ENCODE data around the gene VSIG10L.

VSIG10L gene

DNA sequence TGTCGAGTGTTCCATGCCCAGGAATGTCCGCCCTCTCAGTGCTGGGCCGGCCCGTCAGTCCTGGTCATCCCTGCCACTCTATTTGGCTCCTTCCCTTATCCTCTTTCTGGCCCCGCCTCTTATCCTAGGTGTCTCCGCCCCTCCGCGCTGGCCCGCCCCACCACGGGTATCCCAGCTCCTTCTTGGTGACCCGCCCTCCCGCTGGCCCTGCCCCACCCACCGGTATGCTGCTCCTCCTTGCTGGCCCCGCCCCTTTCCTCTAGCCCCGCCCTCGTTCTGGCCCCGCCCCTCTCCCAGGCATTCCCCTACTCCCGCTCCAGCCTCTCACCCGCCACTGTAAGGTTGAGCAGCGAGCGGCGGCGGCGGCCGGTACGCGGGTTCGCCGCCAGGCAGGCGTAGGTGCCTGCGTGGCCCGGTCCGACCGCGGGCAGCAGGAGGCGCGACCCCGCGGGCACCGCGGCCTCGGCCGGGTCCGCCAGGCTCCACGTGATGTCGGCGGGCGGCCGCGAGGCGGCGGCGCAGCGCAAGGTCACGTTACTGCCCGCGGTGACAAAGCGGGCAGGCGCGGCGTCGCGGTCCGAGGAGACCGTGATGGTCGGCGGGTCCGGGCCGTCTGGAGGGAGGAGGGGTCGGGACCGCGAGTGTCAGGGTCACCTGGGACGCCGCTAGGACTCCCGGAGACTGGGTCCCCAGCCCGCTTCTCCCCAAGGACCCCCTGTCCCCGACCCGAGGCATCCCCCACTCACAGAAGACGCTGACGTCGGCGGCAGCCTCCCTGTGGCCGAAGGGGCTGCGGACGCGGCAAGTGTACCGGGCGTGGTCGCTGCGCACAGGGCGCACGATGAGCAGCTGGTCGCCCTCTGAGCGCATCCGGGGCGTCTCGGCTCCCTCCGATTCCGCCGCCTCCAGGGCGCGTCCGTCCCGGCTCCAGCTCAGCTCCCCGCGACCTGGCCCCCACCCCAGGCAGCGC, 2.0 kb downstream of the VSIG10L start:
- no peaks in the 10 kb centered on the region for H3K79me2 ChIP-seq (ENCODE audit: insufficient read depth, low read length)
- H3K4me2 ChIP-seq (ENCODE audit: low read length), result peak overlapping the region; percentile 80
- peaks cover 10% of the 10 kb centered on the region for H3K4me1 ChIP-seq (ENCODE audit: insufficient read depth, low read length, severe bottlenecking)
- no peak for TF ChIP-seq EZH2 (IDR thresholded peaks at IDR 0.05; ENCODE audit: borderline replicate concordance, low read length)
- TF ChIP-seq, protein P1, sequence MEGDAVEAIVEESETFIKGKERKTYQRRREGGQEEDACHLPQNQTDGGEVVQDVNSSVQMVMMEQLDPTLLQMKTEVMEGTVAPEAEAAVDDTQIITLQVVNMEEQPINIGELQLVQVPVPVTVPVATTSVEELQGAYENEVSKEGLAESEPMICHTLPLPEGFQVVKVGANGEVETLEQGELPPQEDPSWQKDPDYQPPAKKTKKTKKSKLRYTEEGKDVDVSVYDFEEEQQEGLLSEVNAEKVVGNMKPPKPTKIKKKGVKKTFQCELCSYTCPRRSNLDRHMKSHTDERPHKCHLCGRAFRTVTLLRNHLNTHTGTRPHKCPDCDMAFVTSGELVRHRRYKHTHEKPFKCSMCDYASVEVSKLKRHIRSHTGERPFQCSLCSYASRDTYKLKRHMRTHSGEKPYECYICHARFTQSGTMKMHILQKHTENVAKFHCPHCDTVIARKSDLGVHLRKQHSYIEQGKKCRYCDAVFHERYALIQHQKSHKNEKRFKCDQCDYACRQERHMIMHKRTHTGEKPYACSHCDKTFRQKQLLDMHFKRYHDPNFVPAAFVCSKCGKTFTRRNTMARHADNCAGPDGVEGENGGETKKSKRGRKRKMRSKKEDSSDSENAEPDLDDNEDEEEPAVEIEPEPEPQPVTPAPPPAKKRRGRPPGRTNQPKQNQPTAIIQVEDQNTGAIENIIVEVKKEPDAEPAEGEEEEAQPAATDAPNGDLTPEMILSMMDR (IDR thresholded peaks at IDR 0.05; ENCODE audit: low read length), result peak; percentile 12; the same call in 1 of the 2 replicates
- no peaks in the 10 kb centered on the region for H3F3A ChIP-seq (ENCODE audit: insufficient read depth, low read length)
- no peaks in the 10 kb centered on the region for H3K27me3 ChIP-seq (ENCODE audit: insufficient read depth, low read length)
- H3K9ac ChIP-seq (ENCODE audit: low read length), result peak overlapping the region; percentile 38; the same call in 1 of the 2 replicates
- peak overlapping the region; percentile 68 for H3K4me3 ChIP-seq (ENCODE audit: low read depth, low read length, poor library complexity, severe bottlenecking)
- H3K9me2 ChIP-seq (ENCODE audit: low read depth, low read length), result no peaks in the 10 kb centered on the region
- peak overlapping the region; percentile 9; the same call in 1 of the 2 replicates for H2AFZ ChIP-seq (ENCODE audit: low read length)
- H3K36me3 ChIP-seq (ENCODE audit: insufficient read depth, low read length), result 0 out of 2 replicates have a peak, but pooled peaks cover 7% of the 10 kb centered on the region
- no peaks in the 10 kb centered on the region for H3K9me3 ChIP-seq (ENCODE audit: low read length)
- no peak overlapping the region for H3K27ac ChIP-seq (ENCODE audit: low read depth, low read length, poor library complexity, severe bottlenecking)
- no peaks in the 10 kb centered on the region for H4K20me1 ChIP-seq (ENCODE audit: insufficient read depth, low read length)

DNA sequence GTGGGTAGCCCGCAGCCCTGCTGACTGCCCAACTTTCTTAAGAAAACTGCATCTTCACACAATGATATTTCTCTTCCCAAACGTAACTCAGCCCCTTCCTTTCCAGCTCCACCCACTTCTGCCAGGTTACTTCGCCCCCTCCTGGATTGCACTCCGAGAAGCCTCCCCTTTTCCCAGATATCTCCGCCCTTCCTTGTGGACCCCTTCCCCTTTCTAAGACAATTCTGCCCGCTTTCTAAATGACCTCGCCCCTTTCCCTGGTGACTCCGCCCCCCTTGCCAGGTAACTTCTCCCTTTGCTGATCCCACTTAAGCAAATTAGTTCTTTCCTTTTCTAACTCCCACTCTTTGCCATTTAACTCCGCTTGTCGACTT, 2.6 kb downstream of the VSIG10L start:
- Histone ChIP-seq H3K79me2 (ENCODE audit: insufficient read depth, low read length) (no peaks in the 10 kb centered on the region), H3K9me3 (ENCODE audit: low read length) (no peaks in the 10 kb centered on the region), H4K20me1 (ENCODE audit: insufficient read depth, low read length) (no peaks in the 10 kb centered on the region), H3K27me3 (ENCODE audit: insufficient read depth, low read length) (no peaks in the 10 kb centered on the region), H3K4me2 (ENCODE audit: low read length) (peak overlapping the region; percentile 80), H3F3A (ENCODE audit: insufficient read depth, low read length) (no peaks in the 10 kb centered on the region), H3K36me3 (ENCODE audit: insufficient read depth, low read length) (0 out of 2 replicates have a peak, but pooled peaks cover under 1% of the 10 kb centered on the region), H3K27ac (ENCODE audit: low read depth, low read length, poor library complexity, severe bottlenecking) (no peak overlapping the region), H2AFZ (ENCODE audit: low read length) (peak overlapping the region; percentile 9; the same call in 1 of the 2 replicates), H3K4me3 (ENCODE audit: low read depth, low read length, poor library complexity, severe bottlenecking) (peak overlapping the region; percentile 68), H3K4me1 (ENCODE audit: insufficient read depth, low read length, severe bottlenecking) (peaks cover 10% of the 10 kb centered on the region), H3K9ac (ENCODE audit: low read length) (peak overlapping the region; percentile 38; the same call in 1 of the 2 replicates), H3K9me2 (ENCODE audit: low read depth, low read length) (no peaks in the 10 kb centered on the region)
- no peak for TF ChIP-seq EZH2 (IDR thresholded peaks at IDR 0.05; ENCODE audit: borderline replicate concordance, low read length)
- TF ChIP-seq, protein P1 (IDR thresholded peaks at IDR 0.05; ENCODE audit: low read length), result no peak

DNA sequence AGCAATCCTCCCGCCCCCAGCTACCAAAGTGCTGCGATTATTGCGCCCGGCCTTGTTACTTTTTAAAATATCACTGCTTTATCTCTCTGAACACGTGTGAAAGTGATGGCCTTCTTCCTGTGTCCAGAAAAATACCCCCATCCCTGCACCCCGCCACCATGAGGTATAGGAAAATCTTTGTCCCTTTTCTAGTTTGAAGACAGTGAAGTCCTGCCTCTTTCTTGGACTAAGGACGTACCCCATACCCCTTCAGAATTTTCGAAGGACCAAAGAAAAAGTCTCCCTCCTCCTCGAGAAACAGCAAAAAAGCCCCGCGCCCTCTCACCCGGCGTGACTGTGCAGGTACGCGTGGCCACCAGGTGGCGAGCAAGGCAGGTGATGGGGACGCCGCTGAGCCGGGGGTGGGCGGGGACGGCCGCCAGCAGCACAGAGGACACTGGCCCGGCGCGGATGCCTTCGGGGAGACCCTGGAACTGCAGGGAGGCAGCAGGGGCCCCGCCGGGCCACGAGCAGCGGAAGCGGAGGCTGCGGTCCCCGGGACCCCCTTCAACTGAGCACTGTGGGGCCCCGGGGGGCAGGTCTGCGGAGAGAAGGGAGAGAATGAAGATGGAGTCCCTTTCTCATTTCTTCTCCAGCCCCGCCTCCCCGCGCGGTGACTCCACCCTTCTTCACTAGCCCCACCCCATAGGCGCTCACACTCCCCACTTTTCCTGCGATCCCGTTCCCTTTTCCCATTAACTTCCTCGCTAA, 3.2 kb downstream of the VSIG10L start:
- no peaks in the 10 kb centered on the region for H3K79me2 ChIP-seq (ENCODE audit: insufficient read depth, low read length)
- no peak overlapping the region for H3K27ac ChIP-seq (ENCODE audit: low read depth, low read length, poor library complexity, severe bottlenecking)
- TF ChIP-seq, protein P1 (IDR thresholded peaks at IDR 0.05; ENCODE audit: low read length), result peak; percentile 90
- no peak for TF ChIP-seq EZH2 (IDR thresholded peaks at IDR 0.05; ENCODE audit: borderline replicate concordance, low read length)

More for the DNA sequence above, 3.2 kb downstream of the VSIG10L start:
- Histone ChIP-seq H3K9me2 (ENCODE audit: low read depth, low read length) (no peaks in the 10 kb centered on the region), H3K9me3 (ENCODE audit: low read length) (no peaks in the 10 kb centered on the region), H3F3A (ENCODE audit: insufficient read depth, low read length) (no peaks in the 10 kb centered on the region), H3K4me1 (ENCODE audit: insufficient read depth, low read length, severe bottlenecking) (peaks cover 10% of the 10 kb centered on the region), H3K4me3 (ENCODE audit: low read depth, low read length, poor library complexity, severe bottlenecking) (peak overlapping the region; percentile 68), H3K27me3 (ENCODE audit: insufficient read depth, low read length) (no peaks in the 10 kb centered on the region), H4K20me1 (ENCODE audit: insufficient read depth, low read length) (no peaks in the 10 kb centered on the region), H3K9ac (ENCODE audit: low read length) (peak overlapping the region; percentile 38; the same call in 1 of the 2 replicates), H2AFZ (ENCODE audit: low read length) (peak overlapping the region; percentile 75; the same call in 1 of the 2 replicates), H3K36me3 (ENCODE audit: insufficient read depth, low read length) (no peaks in the 10 kb centered on the region), H3K4me2 (ENCODE audit: low read length) (peak overlapping the region; percentile 80)

All from OCI-LY1 (cell line).